Activated gamma-delta T cell treated with Interleukin-2 at 50 U/mL for 16 hours (primary cell): ENCODE data around the gene ZCCHC9.
"Not testable (repeated sequence)": the region's sequence is repeated elsewhere in the genome, so short reads cannot be mapped to it uniquely, and the experiment has no call there.

Experiments used
- DNase-seq: peaks from one replicate; pipeline ENCODE4 v3.0.0-alpha.2; 2020

Gene ZCCHC9, protein sequence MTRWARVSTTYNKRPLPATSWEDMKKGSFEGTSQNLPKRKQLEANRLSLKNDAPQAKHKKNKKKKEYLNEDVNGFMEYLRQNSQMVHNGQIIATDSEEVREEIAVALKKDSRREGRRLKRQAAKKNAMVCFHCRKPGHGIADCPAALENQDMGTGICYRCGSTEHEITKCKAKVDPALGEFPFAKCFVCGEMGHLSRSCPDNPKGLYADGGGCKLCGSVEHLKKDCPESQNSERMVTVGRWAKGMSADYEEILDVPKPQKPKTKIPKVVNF

DNA sequence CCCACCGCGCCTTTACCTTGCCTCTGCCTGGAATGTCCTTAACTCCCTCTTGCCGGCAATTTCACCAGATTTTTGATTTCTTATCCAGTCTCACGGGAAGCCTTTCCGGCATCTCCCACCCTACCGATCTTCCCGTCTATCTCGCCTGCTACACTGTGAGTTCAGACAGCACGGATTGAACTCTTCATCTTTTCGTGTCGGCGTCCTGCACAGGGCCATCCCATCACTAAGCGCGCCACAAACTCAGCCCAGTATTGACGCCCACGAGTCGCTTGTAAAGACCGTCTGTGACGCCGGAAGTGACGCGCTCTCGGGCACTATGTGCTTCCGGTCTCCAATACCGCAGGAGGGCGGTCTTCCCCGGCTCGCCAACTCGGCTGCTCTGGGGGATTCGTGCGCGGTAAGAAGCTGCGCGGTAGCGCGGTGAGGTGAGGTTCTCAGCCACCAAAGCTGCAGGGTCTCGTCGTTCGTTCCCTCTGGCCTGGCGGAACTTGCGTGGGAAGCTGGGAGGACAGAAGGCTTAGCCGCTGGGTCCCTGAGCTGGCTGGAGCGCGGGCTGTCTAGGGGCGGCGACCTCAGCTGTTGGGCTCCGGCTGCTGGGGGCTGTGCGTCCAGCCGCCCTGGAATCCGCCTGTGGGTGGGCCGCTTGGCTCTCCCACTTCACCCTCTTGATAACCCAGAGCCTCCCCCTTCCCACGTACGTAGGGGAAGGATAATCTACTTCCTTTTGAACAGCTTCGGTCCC is at the start of gene ZCCHC9:
Gene ZCCHC9 (plus strand): TSS at position 317 of the 745 bp plus-strand sequence. CDS start 3,171 bp downstream, outside the sequence.
- DNase-seq = peak; percentile 90

DNA sequence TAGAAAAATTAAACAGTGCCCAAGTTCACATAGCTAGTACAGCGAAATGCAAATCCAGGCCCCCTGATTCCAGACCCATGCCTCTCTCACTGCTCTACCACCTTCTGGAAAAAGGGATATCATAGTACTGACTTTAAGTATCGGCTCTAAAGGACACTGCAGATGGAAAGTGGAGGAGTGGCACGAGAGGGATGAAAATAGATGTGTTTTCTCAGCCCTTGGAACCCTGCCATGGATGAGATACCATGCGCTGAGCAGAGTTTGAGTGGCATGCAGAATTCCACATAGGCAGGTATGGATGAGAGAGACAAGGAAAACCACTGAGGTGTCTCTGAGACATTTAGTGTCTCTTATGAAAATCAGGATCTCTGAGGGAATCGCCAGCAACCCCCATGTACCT is 49.5 kb upstream of the ZCCHC9 start:
- no peak for DNase-seq

DNA sequence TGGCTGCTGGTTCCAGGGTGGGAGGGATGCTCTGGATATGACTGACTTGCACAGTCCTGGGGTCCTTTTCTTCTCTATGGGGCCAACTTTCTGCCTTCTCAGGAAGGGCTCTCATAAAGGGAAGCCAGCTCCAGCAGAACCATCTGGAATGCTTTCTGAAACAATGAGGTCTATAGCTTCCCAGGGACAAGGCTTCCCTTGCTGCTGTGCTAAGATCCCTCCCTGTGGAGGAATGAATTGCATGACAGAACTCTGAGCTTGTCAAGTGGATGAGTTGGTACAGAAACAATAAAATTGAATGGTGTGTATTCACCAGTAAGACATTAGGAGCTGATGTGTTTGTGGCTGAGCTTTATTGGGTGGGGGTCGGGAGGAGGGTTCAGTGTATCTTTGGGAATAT is 48.5 kb upstream of the ZCCHC9 start:
- no peak for DNase-seq

DNA sequence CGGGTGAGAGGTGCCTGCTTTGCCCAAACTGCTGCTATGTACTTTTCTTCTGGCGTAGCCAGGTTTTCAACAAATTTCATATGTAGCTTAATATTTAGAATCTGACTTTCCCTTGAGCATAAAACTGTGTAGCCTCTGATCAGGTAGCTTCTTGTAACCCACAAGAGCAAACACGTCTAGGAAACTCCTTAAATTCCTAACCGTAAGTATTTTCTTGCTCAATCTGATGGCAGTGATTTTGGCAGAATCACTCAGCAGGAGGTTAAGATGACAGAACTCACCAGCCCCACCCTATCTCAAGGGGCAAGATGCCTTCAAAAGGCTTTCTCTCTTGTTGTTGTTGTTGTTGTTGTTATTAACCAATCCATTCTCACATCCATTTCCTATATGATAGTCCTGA is 47.5 kb upstream of the ZCCHC9 start:
- no peak for DNase-seq

DNA sequence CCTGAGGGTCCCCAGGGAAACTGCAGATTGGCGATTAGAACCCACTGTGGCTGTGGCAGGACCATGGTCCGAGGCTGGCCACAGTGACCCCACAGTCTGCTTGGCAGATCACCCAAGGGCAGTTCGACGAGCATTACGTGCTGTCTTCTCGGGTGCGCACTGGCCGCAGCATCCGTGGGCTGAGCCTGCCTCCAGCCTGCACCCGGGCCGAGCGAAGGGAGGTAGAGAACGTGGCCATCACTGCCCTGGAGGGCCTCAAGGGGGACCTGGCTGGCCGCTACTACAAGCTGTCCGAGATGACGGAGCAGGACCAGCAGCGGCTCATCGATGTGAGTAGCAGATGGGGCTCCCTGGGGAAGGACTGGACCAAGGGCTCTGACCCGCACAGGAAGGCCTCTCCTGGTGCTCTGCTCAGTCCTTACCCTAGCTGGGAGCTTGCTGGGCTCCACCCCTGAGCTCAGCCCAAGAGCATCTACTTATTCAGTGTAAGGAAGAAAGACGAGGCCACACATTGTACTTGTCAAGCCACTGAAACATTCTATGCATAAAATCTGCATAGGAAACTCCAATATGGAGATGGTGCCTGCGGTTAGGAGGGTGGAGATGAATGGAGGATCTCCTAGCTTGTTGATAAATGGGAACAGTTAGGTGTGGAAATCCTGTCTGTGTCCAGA is 46.4 kb upstream of the ZCCHC9 start:
- no peak for DNase-seq

DNA sequence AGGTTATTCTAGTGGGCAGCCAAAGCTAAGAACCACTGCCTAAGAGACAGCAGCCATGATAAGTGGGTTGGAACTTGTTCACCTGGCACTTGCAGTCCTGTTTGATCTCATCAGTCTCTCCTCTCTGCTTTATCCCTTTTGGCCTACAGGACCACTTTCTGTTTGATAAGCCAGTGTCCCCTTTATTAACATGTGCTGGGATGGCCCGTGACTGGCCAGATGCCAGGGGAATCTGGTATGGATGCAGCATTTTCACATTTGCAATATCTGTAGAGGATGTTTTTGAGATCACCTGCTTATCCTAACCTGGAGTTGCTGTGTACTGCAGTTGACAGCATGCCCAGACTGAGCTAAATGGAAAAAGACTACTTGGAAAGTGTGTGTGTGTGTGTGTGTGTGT is 44.6 kb upstream of the ZCCHC9 start:
- no peak for DNase-seq

DNA sequence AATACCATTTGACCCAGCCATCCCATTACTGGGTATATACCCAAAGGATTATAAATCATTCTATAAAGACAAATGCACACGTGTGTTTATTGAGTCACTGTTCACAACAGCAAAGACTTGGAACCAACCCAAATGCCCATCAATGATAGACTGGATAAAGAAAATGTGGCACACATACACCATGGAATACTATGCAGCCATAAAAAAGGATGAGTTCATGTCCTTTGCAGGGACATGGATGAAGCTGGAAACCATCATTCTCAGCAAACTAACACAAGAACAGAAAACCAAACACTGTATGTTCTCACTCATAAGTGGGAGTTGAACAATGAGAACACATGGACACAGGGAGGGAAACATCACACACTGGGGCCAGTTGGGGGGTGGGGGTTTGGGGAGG is 38.6 kb upstream of the ZCCHC9 start:
- DNase-seq = not testable (repeated sequence)

DNA sequence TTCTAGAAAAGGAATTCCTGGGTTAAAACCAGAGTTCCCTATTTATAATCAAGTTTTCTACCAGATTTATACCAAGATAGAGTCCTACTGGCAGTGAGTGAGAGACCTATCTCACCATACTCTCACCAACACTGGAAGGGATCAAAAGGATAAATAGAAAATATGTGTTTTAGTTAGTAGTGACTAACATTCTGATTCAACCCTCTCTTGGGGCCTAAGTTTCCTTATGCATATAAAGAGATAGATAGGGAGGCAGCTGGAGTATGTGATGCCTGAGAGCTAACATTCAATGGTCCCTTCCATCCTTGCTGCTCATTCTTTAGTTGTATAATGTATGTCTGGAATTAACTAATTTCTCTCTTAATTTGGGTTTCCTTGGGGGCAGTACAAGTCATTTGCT is 36.3 kb upstream of the ZCCHC9 start:
- no peak for DNase-seq

DNA sequence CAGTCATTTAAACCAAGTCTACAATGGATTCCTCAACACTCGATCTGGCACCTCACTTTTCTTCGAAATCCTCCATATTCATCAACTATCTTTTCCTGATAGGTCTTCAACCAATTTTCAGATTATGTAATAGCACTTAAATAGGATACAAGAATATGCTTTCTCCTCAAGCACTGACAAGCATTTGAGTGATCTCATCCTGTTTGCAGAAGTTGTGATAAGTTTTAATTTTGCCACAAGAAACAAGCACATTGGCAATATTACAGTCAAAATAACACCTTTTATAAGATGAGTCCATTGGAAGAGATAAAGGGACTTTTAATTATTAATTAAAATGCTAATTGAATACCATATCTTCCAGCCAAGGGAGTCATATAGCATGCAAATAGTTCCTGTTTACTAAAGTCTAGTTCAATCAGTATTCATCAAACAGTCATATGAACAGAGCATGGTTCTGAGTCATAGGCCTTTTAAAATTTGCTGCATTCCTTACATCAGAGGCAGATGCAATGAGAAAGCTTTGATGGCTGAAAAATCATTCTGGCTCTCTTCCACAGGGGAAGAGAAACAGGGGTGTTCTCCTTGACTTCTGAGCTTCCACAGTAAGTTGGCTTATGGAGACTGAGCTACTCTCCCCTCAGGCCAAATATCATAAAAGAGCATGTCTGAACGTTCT is 32.7 kb upstream of the ZCCHC9 start:
- no peak for DNase-seq

DNA sequence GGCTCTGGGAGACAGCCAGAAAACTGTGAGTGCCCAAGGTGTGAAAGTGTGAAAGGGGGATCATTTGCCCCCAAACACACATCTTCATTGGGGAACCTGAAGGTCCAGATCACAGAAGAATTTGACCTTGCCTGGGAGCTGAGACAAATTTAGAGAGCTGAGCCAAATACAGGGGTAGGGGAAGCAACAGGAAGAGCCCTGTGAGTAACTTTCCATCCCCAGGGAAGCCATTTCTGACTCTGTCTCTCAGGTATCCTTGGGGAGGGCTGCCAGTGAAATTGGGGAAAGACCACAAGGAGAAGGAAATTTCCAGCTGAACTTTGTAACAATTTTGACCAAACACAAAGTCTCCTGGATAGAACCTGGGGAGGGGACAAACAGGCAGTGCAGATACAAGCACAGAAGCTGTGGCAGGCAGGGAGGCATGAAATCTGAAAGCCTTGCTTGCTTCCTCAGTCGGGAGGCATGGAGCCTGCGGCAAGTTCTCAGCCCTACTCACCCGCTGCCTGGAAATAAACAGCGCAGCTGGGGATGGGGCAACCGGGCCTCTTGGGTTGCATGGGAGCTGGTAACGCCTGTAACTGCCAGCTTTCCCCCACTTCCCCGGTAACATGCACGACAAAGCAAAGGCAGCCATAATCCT is 31.5 kb upstream of the ZCCHC9 start:
- no peak for DNase-seq

DNA sequence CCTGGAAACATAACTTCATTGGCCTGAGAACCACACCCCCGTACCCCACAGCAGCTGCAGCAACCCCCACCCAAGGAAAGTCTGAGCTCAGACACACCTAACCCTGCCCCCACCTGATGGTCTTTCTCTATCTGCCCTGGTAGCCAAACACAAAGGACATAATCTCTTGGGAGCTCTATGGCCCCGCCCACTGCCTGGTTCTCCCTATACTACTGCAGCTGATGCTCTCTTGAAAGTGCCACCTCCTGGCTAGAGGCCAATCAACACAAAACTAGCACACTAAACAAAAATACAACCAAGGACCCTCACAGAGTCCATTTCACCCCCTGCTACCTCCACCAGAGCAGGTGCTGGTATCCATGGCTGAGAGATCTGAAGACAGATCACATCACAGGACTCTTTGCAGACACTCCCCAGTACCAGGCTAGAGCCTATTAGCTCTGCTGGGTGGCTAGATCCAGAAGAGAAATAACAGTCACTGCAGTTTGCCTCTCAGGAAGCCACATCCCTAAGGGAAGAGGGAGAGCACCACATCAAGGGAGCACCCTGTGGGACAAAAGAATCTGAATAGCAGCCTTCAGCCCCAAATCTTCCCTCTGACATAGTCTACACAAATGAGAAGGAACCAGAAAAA is 30.9 kb upstream of the ZCCHC9 start:
- not testable (repeated sequence) for DNase-seq

DNA sequence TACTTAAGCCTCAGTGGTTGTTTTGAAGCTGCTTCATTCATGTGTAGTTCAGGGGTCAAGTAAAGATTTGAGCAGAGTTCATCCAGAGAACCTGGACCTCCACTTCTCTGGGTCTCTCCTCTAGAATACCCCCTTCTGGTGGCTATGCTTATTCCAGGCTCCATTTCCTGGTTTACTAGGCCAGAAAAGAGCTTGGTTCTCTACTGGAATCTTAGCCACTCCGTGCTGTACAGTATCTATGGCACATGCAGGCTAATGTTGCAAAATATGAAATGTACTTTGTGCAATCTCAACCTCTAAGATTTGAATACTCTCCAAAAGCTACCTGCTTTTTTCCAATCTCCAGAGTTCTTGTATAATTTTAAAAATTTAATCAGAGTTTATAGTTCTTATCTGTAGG is 17.4 kb upstream of the ZCCHC9 start:
- no peak for DNase-seq

DNA sequence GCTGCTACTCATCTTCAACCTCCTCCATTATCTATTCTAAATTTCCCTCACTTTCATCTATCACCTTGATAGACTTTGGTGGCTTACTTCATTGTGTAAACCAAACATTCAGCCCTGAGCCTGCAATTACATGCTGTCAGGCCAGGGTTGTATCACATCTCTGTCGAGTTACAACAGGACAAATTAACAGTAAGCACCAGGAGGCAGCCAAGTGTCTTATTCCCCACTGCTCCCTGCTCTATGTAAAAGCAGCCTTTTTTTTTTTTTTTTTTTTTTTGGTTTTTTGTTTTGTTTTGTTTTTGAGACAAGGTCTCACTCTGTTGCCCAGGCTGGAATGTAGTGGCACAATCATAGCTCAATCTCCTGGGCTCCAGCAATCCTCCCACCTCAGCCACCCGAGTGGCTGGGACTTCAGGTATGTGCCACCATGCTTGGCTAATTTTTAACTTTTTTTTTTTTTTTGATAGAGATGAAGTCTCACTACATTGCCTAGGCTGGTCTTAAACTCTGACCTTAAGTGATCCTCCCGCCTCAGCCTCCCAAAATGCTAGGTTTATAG is 15.2 kb upstream of the ZCCHC9 start:
- no peak for DNase-seq

DNA sequence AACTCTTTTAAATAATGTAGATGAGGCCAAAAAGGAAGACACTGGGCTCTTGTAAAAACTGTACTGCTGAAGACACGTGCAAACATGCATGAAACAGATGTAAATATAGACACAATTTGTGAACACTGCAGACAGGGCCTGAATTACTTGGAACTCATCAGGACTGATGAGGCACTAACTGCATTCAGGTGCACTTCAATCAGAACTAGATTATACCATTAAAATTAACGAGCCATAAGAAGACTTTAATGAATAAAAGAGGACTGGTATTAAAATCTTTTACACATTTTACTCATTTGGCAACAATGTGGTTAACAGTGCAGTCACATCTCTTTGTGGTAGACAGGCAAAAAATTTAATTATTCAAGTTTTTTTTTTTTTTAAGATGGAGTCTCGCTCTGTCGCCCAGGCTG is 13.4 kb upstream of the ZCCHC9 start:
- no peak for DNase-seq

DNA sequence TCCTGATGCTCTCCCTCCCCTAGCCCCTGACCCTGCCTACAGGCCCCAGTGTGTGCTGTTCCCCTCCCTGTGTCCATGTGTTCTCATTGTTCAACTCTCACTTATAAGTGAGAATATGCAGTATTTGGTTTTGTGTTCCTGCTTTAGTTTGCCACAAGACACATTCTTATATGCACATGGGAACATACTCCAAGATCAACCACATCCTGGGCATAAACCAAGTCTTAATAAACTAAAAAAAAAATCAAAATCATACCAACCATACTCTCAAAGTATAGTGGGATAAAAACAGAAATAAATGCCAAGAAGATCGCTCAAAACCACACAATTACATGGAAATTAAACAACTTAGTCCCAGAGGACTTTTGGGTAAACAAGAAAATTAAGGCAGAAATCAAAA is 11.2 kb upstream of the ZCCHC9 start:
- DNase-seq = no peak

DNA sequence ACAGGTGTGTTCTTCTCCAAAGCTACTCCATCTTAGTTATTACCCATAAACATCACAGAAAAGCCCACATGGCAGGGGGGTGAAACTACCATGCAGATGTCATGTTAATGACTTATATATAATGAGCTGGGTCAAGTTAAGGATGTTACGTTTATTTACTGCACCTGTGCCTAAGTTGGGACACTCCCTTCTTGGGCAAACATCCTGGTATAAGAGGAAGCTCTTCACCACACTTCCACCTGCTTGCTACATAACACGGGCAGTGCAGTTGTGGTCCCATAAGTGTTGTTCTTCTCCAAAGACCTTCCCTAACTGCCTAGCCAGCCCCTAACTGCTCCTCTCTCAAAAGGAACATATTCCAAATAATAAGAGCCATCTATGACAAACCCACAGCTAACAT is 9.3 kb upstream of the ZCCHC9 start:
- DNase-seq = no peak

DNA sequence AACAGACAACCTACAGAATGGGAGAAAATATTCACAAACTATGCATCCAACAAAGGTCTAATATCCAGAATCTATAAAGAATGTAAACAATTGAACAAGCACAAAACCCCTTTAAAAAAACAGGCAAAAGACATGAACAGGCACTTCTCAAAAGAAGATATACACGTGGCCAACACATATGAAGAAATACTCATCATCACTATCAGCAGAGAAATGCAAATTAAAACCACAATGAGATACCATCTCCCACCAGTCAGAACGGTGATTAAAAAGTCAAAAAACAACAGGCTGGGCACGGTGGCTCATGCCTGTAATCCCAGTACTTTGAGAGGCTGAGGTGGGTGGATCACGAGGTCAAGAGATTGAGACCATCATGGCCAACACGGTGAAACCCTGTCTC is 7.4 kb upstream of the ZCCHC9 start:
- DNase-seq = not testable (repeated sequence)

DNA sequence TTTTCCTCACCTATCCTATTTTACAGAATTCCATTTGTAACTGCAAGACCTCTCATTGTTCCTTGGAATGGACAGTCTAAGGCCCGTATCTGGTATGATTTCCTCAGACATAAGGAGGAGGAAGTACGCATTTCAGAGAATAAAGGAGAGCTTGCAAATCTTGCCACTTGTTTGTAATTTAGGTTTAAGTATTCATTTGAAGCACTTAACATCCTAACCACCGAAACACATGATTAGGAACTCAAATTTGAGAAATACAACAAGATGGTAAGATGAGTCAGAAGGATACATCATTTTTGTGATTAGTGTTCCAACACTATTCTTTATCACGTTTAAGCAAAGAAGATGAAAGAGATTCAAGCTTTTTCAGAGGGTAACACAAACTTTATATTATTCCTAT is 3.9 kb upstream of the ZCCHC9 start:
- DNase-seq = no peak

DNA sequence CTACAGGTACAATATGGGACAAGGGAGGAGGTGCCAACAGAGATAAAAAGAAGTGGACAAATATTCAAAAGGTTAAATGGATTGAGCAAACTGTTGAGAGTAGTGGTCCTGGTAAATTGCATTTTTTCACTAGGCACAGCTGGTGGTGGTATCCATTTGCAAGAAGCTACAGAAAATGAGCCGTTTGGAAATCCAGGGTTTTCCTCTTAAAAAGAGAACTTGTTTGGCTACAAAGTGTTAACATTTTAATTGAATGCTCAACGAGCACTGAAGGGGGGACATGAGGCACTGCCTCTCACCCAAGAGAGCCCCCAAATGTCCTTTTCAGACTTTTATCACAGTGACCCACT is 491 bp upstream of the ZCCHC9 start:
- no peak for DNase-seq

DNA sequence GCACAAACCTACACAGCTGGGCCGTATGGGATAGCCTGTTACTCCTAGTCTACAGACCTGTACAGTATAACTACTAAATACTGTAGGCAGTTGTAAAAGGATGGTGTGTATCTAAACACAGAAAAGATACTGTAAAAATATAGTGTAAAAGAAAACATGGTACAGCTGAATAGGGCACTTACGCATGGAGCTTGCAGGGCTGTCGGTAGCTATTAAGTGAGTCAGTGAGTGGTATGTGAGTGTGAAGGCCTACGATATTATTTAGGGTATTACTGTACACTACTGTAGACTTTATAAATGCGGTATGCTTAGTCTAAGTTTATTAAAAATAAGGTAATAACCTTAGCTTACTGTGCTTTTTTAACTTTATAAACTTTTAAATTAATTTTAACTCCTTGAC is 1.2 kb downstream of the ZCCHC9 start:
- DNase-seq = no peak

DNA sequence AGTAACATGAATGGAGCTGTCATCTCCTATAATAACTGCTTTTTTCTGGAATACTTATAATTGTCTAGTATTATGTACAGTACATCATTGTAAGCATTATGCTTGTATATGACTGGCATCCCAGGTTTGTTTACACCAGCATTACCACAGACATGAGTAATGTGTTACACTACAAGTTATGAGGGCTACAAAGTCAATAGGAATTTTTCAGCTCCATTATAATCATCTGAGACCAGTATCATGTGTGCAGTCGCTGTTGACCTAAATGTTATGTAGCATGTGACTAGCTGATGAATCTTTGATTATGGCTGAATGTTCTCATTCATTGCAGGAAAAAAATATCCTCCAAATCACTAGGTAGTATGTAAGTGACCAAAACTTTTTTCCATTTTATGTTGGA is 2.2 kb downstream of the ZCCHC9 start:
- no peak for DNase-seq

DNA sequence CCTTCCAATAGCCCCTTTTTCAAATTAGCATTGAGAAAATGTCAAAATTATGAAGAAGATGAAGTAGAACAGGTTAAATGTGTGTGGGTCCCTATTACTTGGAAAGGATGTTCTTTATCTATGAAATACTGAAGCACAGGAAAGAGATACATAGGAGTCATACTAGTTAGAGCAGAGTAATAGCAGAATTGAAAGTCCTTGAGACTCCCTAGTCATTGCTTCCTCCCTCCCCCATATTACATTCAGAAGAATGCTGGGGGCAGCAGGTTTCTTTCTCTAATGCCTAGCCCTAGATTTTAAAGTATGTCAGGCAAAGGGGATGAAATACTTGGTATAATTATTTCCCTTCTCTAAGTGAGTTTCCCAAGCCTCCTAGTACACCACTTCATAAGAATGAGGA is 4.4 kb downstream of the ZCCHC9 start:
- DNase-seq = no peak
